Measurements from ENCODE around the gene COL25A1. TPM values are rescaled to one million over a fixed set of nuclear protein-coding genes. Genes with fewer than 3 reads are reported as not detected.

COL25A1 gene
- total RNA-seq, 1 experiment from 2014 or later: 4.2 TPM

GRCh38 chr4:109207061-109207460 lies 95.4 kb downstream of the COL25A1 start:
- Histone ChIP-seq H3K79me2 (ENCODE audit: insufficient read depth, low read length) (no peaks in the 10 kb centered on the region), H3K27ac (ENCODE audit: insufficient read length, low read depth, low read length) (no peak overlapping the region), H4K20me1 (ENCODE audit: control insufficient read depth, insufficient read depth, insufficient read length) (no peaks in the 10 kb centered on the region), H2BK15ac (ENCODE audit: low read depth, low read length) (no peak overlapping the region), H2AK5ac (ENCODE audit: insufficient read length, low read length) (no peak overlapping the region), H3K56ac (ENCODE audit: insufficient read length, low read depth, low read length) (no peak overlapping the region), H3K4me2 (ENCODE audit: insufficient read depth, insufficient read length, low read length) (no peak overlapping the region), H2BK120ac (ENCODE audit: low read depth, low read length, poor library complexity, severe bottlenecking) (no peak overlapping the region), H3K9ac (ENCODE audit: extremely low read depth, insufficient read length, low read length) (no peak overlapping the region), H2BK5ac (ENCODE audit: insufficient read length, low read length) (no peak overlapping the region), H2BK12ac (ENCODE audit: insufficient read length, low read depth, low read length) (no peak overlapping the region), H3K9me3 (ENCODE audit: control insufficient read depth, low read depth, low read length) (no peaks in the 10 kb centered on the region), H4K5ac (ENCODE audit: insufficient read length, low read depth, low read length) (no peak overlapping the region), H4K8ac (replicated peaks; ENCODE audit: insufficient read length, low read depth, low read length) (no peak overlapping the region), H3K79me1 (ENCODE audit: insufficient read depth, low read depth, low read length, poor library complexity, severe bottlenecking) (no peaks in the 10 kb centered on the region), H3K18ac (ENCODE audit: insufficient read length, low read depth, low read length) (no peak overlapping the region), H4K91ac (ENCODE audit: insufficient read length, low read depth, low read length) (no peak overlapping the region), H3T11ph (ENCODE audit: low read length) (no peak overlapping the region), H3K23ac (ENCODE audit: insufficient read length, low read depth, low read length) (no peak overlapping the region), H2BK20ac (ENCODE audit: low read depth, low read length, poor library complexity, severe bottlenecking) (no peak overlapping the region), H3K23me2 (ENCODE audit: insufficient read length, low read depth, low read length, poor library complexity, severe bottlenecking) (no peaks in the 10 kb centered on the region), H3K4me1 (ENCODE audit: insufficient read depth, low read length) (no peaks in the 10 kb centered on the region; the same call in 1 of the 2 replicates), H3K4ac (ENCODE audit: low read depth, low read length) (no peak overlapping the region), H2AFZ (ENCODE audit: low read length) (no peak overlapping the region), H3K14ac (ENCODE audit: insufficient read depth, low read length) (no peak overlapping the region), H3K27me3 (ENCODE audit: insufficient read depth, low read length) (no peaks in the 10 kb centered on the region)
- DNase-seq: no peak
- Mint-ChIP-seq H3K36me3 (ENCODE audit: insufficient read depth in 1 of 3, low read depth in 3 of 3) (no peaks in the 10 kb centered on the region), H3K4me3 (no peak overlapping the region), H3K4me1 (peaks cover 9 to 17% of the 10 kb centered on the region in 2 experiments), H3K27me3 (ENCODE audit: low read depth) (no peaks in the 10 kb centered on the region), H3K27ac (no peak overlapping the region), H3K9me3 (no peaks in the 10 kb centered on the region)
- WGBS (ENCODE audit: extremely low coverage, insufficient read length, low lambda C conversion rate): no CpG with 5 or more reads among the region's 1 CpG
- TF ChIP-seq, protein P1, sequence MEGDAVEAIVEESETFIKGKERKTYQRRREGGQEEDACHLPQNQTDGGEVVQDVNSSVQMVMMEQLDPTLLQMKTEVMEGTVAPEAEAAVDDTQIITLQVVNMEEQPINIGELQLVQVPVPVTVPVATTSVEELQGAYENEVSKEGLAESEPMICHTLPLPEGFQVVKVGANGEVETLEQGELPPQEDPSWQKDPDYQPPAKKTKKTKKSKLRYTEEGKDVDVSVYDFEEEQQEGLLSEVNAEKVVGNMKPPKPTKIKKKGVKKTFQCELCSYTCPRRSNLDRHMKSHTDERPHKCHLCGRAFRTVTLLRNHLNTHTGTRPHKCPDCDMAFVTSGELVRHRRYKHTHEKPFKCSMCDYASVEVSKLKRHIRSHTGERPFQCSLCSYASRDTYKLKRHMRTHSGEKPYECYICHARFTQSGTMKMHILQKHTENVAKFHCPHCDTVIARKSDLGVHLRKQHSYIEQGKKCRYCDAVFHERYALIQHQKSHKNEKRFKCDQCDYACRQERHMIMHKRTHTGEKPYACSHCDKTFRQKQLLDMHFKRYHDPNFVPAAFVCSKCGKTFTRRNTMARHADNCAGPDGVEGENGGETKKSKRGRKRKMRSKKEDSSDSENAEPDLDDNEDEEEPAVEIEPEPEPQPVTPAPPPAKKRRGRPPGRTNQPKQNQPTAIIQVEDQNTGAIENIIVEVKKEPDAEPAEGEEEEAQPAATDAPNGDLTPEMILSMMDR (conservative IDR thresholded peaks at IDR 0.05): no peak
